Kidney capillary endothelial cell (primary cell): ENCODE measurements around the gene PPP1R14C.
"Not testable (repeated sequence)": the region's sequence is repeated elsewhere in the genome, so short reads cannot be mapped to it uniquely, and the experiment has no call there.

Source experiments
- DNase-seq: peaks from one replicate; pipeline ENCODE4 v3.0.0-alpha.2; 2018; ENCODE audit warnings: low spot score

Gene PPP1R14C

GRCh38 chr6:150142670-150143515 is at the start of gene PPP1R14C:
PPP1R14C (plus strand) TSS chr6:150143044; CDS start chr6:150143193, 149 bp downstream.
- no peak for DNase-seq

GRCh38 chr6:150093397-150093796 is 49.4 kb upstream of the PPP1R14C start:
- DNase-seq: no peak

GRCh38 chr6:150098155-150098554 is 44.7 kb upstream of the PPP1R14C start:
- no peak for DNase-seq

- no peak for DNase-seq
Measured at GRCh38 chr6:150099546-150099945, 43.3 kb upstream of the PPP1R14C start.

GRCh38 chr6:150099953-150100352 is 42.9 kb upstream of the PPP1R14C start:
- no peak for DNase-seq

GRCh38 chr6:150100745-150101144 is 42.1 kb upstream of the PPP1R14C start:
- DNase-seq: no peak

GRCh38 chr6:150102750-150103270 is 40.0 kb upstream of the PPP1R14C start:
- no peak for DNase-seq

GRCh38 chr6:150112233-150112632 is 30.6 kb upstream of the PPP1R14C start:
- DNase-seq: no peak

GRCh38 chr6:150115769-150116168 is 27.1 kb upstream of the PPP1R14C start:
- no peak for DNase-seq

- DNase-seq: no peak
Measured at GRCh38 chr6:150116200-150116800, 26.5 kb upstream of the PPP1R14C start.

GRCh38 chr6:150118203-150118602 is 24.6 kb upstream of the PPP1R14C start:
- no peak for DNase-seq

GRCh38 chr6:150118627-150119026 is 24.2 kb upstream of the PPP1R14C start:
- no peak for DNase-seq

- DNase-seq: no peak
Measured at GRCh38 chr6:150119173-150119572, 23.7 kb upstream of the PPP1R14C start.

GRCh38 chr6:150123645-150124044 is 19.2 kb upstream of the PPP1R14C start:
- no peak for DNase-seq

GRCh38 chr6:150124235-150124634 is 18.6 kb upstream of the PPP1R14C start:
- DNase-seq: no peak

GRCh38 chr6:150126641-150127291 is 16.1 kb upstream of the PPP1R14C start:
- DNase-seq: no peak

- DNase-seq: no peak
Measured at GRCh38 chr6:150128425-150128824, 14.4 kb upstream of the PPP1R14C start.

- DNase-seq: no peak
Measured at GRCh38 chr6:150129616-150130505, 13.0 kb upstream of the PPP1R14C start.

GRCh38 chr6:150133686-150134085 is 9.2 kb upstream of the PPP1R14C start:
- no peak for DNase-seq

GRCh38 chr6:150134280-150134920 is 8.4 kb upstream of the PPP1R14C start:
- no peak for DNase-seq

- DNase-seq: not testable (repeated sequence)
Measured at GRCh38 chr6:150137711-150138110, 5.1 kb upstream of the PPP1R14C start.
